GM18873 (cell line): Measurements from ENCODE around the gene CCDC174.
"Not testable (repeated sequence)": the region's sequence is repeated elsewhere in the genome, so short reads cannot be mapped to it uniquely, and the experiment has no call there.

Experiments used
- ATAC-seq: cut with Tn5 transposase; IDR thresholded peaks from one replicate; pipeline ENCODE4 v1.9.1; 2021; ENCODE audit warnings: mild to moderate bottlenecking, moderate library complexity, moderate number of reproducible peaks; ENCODE audit not compliant: unreplicated experiment, low FRiP score

CCDC174 gene

GRCh38 chr3:14649466-14649865, 2.1 kb upstream of the CCDC174 start:
- ATAC-seq, result no peak

DNA sequence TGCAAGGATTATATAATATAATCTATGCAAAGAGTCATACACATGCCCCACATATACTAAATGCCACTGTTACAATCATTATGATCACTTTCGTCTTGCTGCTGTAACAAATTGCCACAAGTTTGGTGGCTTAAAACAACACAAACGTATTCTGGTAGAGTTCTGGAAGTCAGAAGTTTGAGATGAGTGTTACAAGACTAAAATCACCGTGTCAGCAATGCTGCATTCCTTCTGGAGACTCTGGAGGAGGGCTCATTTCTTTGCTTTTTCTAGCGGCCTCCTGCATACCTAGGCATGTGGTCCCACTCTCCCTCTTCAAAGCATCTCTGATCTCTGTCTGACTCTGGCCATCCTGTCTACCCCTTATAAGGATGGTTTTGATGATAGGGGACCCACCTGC, 1.4 kb upstream of the CCDC174 start:
- no peak for ATAC-seq

DNA sequence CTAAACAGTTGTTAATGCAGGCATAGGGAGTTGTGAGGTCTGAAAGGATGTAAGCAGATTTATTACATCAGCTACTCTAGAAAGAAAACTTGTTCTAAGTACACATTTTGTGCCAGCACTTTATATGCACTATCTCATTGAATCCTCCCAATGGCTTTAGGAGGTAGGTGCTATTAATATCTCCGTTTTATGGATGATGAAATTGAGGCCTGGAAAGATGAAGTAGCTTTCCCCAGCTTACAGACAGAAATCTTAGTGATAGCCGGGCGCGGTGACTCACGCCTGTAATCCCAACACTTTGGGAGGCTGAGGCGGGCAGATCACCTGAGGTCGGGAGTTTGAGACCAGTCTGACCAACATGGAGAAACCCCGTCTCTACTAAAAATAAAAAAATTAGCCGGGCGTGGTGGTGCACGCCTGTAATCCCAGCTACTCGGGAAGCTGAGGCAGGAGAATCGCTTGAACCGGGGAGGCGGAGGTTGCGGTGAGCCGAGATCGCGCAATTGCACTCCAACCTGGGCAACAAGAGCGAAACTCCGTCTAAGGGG, 872 bp downstream of the CCDC174 start:
- ATAC-seq, result not testable (repeated sequence)

DNA sequence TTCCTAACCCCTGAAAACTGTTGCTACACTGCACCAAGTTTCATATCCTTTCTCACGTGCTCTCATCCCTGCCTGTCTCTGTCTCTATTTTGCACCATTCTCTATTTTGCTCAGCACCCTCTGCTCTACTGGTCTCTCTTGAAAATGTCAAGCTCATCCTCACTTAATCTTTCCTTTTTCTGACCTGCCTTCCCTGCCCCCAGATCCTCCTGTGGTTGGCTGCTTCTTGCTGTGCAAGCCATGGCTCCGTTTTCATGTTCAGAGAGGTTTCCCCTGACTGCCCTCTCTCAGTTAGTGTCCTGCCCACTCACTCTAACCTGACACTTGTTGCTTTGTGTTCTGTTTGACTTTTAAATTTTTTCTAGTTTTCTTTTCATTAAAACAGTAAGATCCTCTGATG, 6.0 kb downstream of the CCDC174 start:
- no peak for ATAC-seq

GRCh38 chr3:14658978-14659377, 7.4 kb downstream of the CCDC174 start:
- ATAC-seq, result no peak

DNA sequence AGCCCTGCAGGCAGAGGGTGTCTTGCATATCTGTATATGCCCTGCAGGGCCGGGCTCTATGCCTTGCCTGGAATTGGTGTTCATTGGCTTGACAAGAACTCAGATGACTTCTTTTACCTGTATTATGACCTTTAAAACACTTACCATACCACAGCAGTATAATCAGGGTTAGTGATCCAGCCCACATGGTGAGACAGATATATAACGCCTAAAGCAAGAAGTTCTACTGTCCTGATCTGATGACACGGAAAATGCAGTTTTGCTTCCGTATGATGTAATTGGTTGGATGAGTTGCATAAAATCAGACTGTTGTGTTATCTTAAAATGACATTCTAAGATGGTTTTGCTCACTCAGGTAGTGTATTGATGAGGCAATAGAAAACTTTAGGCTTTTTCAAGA, 9.4 kb downstream of the CCDC174 start:
- no peak for ATAC-seq

DNA sequence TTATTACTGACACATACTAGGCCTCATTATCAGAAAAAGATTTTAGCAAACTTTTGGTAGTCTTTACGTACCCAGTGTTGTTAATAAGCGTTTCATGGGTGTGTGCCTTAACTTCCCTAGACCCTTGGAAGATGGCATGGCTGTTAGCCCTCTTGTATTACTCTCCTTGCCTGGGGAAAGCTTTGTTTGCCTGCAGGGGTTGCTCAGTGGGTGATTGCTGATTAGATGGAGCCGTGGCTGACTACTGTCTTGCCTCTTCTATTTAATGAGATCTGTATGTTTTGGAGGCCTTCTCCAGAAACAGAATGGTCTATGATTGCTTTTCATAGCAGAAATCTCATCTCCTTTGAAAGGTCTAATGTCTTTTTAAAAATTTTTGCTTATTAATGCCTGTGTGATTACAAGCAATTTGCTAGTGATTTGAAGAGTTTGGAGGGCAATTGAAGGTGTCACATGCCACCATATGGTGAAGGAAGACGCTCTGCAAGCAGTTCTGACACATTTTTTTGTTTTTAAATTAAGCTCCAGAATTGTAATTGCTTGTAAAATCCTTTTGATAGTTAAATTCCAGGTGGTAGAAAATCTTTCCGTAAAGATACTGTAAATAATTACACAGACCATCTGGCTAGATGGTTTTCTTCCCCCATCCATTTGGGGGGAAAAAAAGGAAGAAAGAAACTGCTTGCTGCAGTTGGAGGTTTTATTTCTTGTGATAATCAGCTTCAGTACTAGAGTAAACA, 12.0 kb downstream of the CCDC174 start:
- ATAC-seq, result no peak

- no peak for ATAC-seq
These were observed 12.6 kb downstream of the CCDC174 start for GRCh38 chr3:14664170-14664569.

- no peak for ATAC-seq
These were observed 21.0 kb downstream of the CCDC174 start for GRCh38 chr3:14672588-14672987.

- no peak for ATAC-seq
These were observed 23.3 kb downstream of the CCDC174 start, which contains the start of gene C3orf20 for GRCh38 chr3:14674841-14675240. TSS of gene C3orf20 (plus strand) at chr3:14675141. CDS start at chr3:14682714, 7,573 bp downstream.

GRCh38 chr3:14676881-14677280, 25.3 kb downstream of the CCDC174 start:
- no peak for ATAC-seq

GRCh38 chr3:14678015-14678503, 26.5 kb downstream of the CCDC174 start:
- ATAC-seq, result no peak

DNA sequence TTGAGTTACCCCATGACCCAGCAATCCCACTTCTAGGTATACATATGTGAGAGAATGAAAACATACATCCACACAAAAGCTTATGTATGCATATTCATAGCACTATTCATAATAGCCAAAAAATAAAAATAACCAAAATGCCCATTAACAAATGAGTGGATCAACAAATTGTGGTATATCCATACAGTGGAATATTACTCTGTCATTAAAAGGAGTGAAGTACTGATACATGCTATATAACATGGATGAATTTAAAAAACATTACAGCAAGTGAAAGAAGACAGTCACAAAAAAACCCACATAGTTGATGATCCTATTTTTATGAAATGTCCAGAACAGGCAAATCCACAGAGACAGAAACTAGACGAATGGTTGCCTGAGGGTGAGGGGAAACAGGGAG, 28.6 kb downstream of the CCDC174 start:
- ATAC-seq, result no peak

- no peak for ATAC-seq
These were observed 29.2 kb downstream of the CCDC174 start for GRCh38 chr3:14680716-14681115.

- no peak for ATAC-seq
These were observed 32.9 kb downstream of the CCDC174 start for GRCh38 chr3:14684447-14684846.

DNA sequence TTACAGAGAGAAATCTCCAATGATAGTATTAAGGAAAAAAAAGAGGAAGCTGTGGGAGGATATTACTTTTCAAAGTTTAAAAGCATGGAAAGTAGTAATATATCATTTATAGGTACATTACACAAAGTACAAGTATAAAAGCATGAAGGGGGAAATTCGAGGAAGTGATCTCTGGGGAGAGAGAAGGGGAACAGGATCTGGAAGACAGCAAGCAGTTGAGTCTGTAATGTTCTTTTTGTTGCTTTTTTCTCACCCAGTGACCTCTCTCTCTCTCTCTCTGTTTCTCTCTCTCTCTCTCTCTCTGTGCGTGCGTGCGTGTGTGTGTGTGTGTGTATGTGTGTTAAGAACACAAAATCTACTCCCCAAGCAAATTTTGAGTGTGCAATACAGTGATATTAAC, 33.6 kb downstream of the CCDC174 start:
- ATAC-seq, result no peak

- no peak for ATAC-seq
These were observed 35.8 kb downstream of the CCDC174 start for GRCh38 chr3:14687360-14687759.

DNA sequence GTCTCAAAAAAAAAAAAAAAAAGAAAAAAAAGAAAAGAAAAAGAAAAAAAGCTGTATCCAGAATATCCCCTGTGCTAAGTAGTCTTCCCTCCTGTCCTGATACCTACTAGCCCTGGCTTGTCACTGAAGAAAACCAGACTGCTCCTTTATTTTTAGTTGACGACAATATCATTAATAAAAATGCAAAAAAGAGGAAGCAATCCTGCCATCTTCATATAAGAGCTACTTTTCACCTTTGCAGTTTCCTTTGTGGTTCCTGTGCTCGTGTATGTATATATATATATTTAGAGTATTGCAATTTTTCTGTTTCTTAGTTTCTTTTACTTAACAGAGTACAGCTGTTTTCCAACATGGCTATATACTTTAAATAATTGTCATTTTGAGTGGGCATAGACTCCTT, 37.0 kb downstream of the CCDC174 start:
- no peak for ATAC-seq

DNA sequence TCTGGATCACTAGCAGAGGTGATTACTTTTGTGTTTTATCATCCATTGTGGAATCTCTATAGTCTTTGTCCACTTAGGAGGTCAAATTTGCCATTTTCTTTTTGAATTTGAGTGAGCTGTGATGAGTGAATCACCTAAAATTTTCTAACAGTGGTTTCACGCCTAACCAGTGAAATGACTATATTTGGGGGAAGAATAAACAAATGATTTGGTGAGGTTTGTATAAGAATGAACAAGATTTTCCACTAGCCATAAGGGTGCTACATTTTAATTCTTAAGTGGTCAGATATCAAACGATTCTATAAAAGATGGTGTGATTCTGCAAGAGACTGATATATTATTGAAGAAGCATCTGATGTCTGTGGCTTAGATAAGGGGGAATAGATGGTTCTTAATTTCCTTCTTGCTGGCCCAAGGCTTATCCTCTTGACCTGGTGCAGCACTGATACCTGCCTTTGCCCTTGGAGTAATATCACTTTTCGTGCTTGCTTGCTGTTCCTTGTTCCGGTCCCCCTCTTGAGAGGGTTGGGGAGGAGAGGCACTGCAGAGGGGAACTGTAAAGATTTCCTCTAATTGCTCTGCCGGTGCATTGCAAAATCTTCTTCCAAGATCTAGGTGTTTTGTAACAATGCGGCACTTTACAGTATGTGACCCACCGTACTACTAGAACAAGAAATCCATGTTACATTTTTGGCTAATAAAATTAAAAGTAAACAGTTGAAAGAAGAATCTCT, 37.9 kb downstream of the CCDC174 start:
- ATAC-seq, result no peak

- no peak for ATAC-seq
These were observed 39.7 kb downstream of the CCDC174 start for GRCh38 chr3:14691239-14691638.

- ATAC-seq, result no peak
These were observed 40.2 kb downstream of the CCDC174 start for GRCh38 chr3:14691719-14692118.
